Activated CD8-positive, alpha-beta T cell treated with anti-CD3 and anti-CD28 coated beads for 36 hours (primary cell): ENCODE data around the gene PRKG1. TPM values are rescaled to one million over a fixed set of nuclear protein-coding genes. Genes with fewer than 3 reads are reported as not detected.

Experiments used
- ATAC-seq: fragments of 200-7000 bp; cut with Tn5 transposase; one replicate; pipeline ENCODE4 v1.10.0; 2021; ENCODE audit warnings: mild to moderate bottlenecking, moderate library complexity
- CTCF ChIA-PET: fragments of 350-600 bp; sonication (Branson Sonifier 250); formaldehyde crosslinking; loops from one replicate; lab custom pipeline; 2021; ENCODE audit warnings: antibody characterized with exemption; lab: Charles Lee
- POLR2A ChIA-PET: fragments of 350-600 bp; sonication (Branson Sonifier 250); formaldehyde crosslinking; loops from one replicate; lab custom pipeline; 2021; ENCODE audit warnings: antibody characterized with exemption; lab: Charles Lee
- DNase-seq: peaks from one replicate; pipeline ENCODE4 v3.0.0-alpha.2; 2020
- H3K27ac Mint-ChIP-seq: one replicate; pipeline ENCODE4 v1.8.0; 2021; ENCODE audit warnings: mild to moderate bottlenecking, mixed read lengths
- H3K27me3 Mint-ChIP-seq: one replicate; pipeline ENCODE4 v1.8.0; 2021; ENCODE audit warnings: mixed read lengths
- H3K36me3 Mint-ChIP-seq: one replicate; pipeline ENCODE4 v1.8.0; 2021; ENCODE audit warnings: low read depth, mixed read lengths
- H3K4me1 Mint-ChIP-seq: one replicate; pipeline ENCODE4 v1.8.0; 2021; ENCODE audit warnings: low read depth, mixed read lengths
- H3K4me3 Mint-ChIP-seq: one replicate; pipeline ENCODE4 v1.8.0; 2021; ENCODE audit warnings: mild to moderate bottlenecking, moderate library complexity, mixed read lengths
- H3K9me3 Mint-ChIP-seq: one replicate; pipeline ENCODE4 v1.8.0; 2021; ENCODE audit warnings: mixed read lengths
- CTCF ChIP-seq: fragments of 200-600 bp; IDR thresholded peaks from one replicate; pipeline ENCODE4 v1.8.0; 2022; ENCODE audit warnings: antibody characterized with exemption, mild to moderate bottlenecking
- intact Hi-C: fragments of 100-400 bp; cut with micrococcal nuclease; formaldehyde crosslinking; loops from one replicate; pipeline ENCODE4 v1.10.0; 2022
- total RNA-seq, 2 experiments: library from RNA; stranded (reverse); gene quantifications; one replicate each; pipeline ENCODE4 v1.2.3, GENCODE V29; 2021

The PRKG1 gene
- total RNA-seq, 2 experiments from 2014 or later: not detected

GRCh38 chr10:51707392-51707791 lies 633.1 kb downstream of the PRKG1 start:
- ChIA-PET CTCF (no interaction called here), POLR2A (interaction anchor here (0.6 kb wide), 1 partner anchor 37 kb away, joined by 3 read pairs; no protein-coding TSS in a partner anchor)
- DNase-seq: no peak
- peak overlapping the region; percentile 71 for H3K27ac Mint-ChIP-seq
- H3K36me3 Mint-ChIP-seq: no peaks in the 10 kb centered on the region
- H3K9me3 Mint-ChIP-seq: no peaks in the 10 kb centered on the region
- H3K4me1 Mint-ChIP-seq: peaks cover 13% of the 10 kb centered on the region
- H3K27me3 Mint-ChIP-seq: no peaks in the 10 kb centered on the region
- peak; percentile 53 for ATAC-seq
- no peak overlapping the region for H3K4me3 Mint-ChIP-seq
- TF ChIP-seq CTCF: no peak
- intact Hi-C loops: no loop called here

GRCh38 chr10:51707821-51708424 lies 633.6 kb downstream of the PRKG1 start:
- intact Hi-C loops: no loop called here
- peak overlapping the region; percentile 71 for H3K27ac Mint-ChIP-seq
- CTCF ChIA-PET: no interaction called here
- no peak for TF ChIP-seq CTCF
- no peaks in the 10 kb centered on the region for H3K27me3 Mint-ChIP-seq
- peak; percentile 39 for ATAC-seq
- no peak for DNase-seq
- H3K4me1 Mint-ChIP-seq: peaks cover 13% of the 10 kb centered on the region
- H3K9me3 Mint-ChIP-seq: no peaks in the 10 kb centered on the region
- no peak overlapping the region for H3K4me3 Mint-ChIP-seq
- H3K36me3 Mint-ChIP-seq: no peaks in the 10 kb centered on the region
- POLR2A ChIA-PET: no interaction called here

- H3K36me3 Mint-ChIP-seq: no peaks in the 10 kb centered on the region
These were observed 634.3 kb downstream of the PRKG1 start for GRCh38 chr10:51708609-51709008.

GRCh38 chr10:51709324-51709972 lies 635.2 kb downstream of the PRKG1 start:
- TF ChIP-seq CTCF: no peak
- Mint-ChIP-seq H3K36me3 (no peaks in the 10 kb centered on the region), H3K9me3 (no peaks in the 10 kb centered on the region), H3K4me3 (no peak overlapping the region), H3K27me3 (no peaks in the 10 kb centered on the region), H3K27ac (no peak overlapping the region), H3K4me1 (peaks cover 13% of the 10 kb centered on the region)
- intact Hi-C loops: no loop called here
- DNase-seq: no peak
- no peak for ATAC-seq
- ChIA-PET CTCF (no interaction called here), POLR2A (no interaction called here)

More at GRCh38 chr10:51708609-51709008, 634.3 kb downstream of the PRKG1 start:
- intact Hi-C loops: no loop called here
- ATAC-seq (no peak), DNase-seq (no peak)
- Mint-ChIP-seq H3K27me3 (no peaks in the 10 kb centered on the region), H3K4me1 (peaks cover 13% of the 10 kb centered on the region), H3K9me3 (no peaks in the 10 kb centered on the region), H3K4me3 (no peak overlapping the region), H3K27ac (peak overlapping the region; percentile 64)
- no peak for TF ChIP-seq CTCF
- ChIA-PET CTCF (no interaction called here), POLR2A (no interaction called here)

- ChIA-PET POLR2A (no interaction called here), CTCF (no interaction called here)
- Mint-ChIP-seq H3K4me3 (no peak overlapping the region), H3K9me3 (no peaks in the 10 kb centered on the region), H3K4me1 (peaks cover 13% of the 10 kb centered on the region), H3K27me3 (peaks cover 7% of the 10 kb centered on the region), H3K36me3 (no peaks in the 10 kb centered on the region), H3K27ac (no peak overlapping the region)
- no peak for DNase-seq
- intact Hi-C loops: no loop called here
- TF ChIP-seq CTCF: no peak
- no peak for ATAC-seq
These were observed 637.2 kb downstream of the PRKG1 start for GRCh38 chr10:51711519-51711891.
